ENCODE data around the gene WNT4. TPM values are rescaled to one million over a fixed set of nuclear protein-coding genes. Genes with fewer than 3 reads are reported as not detected.

Gene WNT4
- total RNA-seq, 1 experiment from 2014 or later = 0.70 TPM

- TF ChIP-seq RELA (CRISPR knock-in tag; IDR thresholded peaks at IDR 0.05; ENCODE audit: borderline replicate concordance) (no peak), ATF1 (CRISPR knock-in tag; IDR thresholded peaks at IDR 0.05) (no peak), PRRX2 (CRISPR knock-in tag; IDR thresholded peaks at IDR 0.05) (no peak), TEAD4 (CRISPR knock-in tag; IDR thresholded peaks at IDR 0.05) (no peak), JUN (CRISPR knock-in tag; IDR thresholded peaks at IDR 0.05) (no peak), SMAD4 (CRISPR knock-in tag; IDR thresholded peaks at IDR 0.05) (no peak), CDX4 (CRISPR knock-in tag; IDR thresholded peaks at IDR 0.05; ENCODE audit: borderline replicate concordance) (no peak), HMGA2 (CRISPR knock-in tag; IDR thresholded peaks at IDR 0.05) (no peak), GRHL2 (CRISPR knock-in tag; IDR thresholded peaks at IDR 0.05; ENCODE audit: insufficient replicate concordance, severe bottlenecking) (no peak)
- TF ChIP-seq, protein P1, sequence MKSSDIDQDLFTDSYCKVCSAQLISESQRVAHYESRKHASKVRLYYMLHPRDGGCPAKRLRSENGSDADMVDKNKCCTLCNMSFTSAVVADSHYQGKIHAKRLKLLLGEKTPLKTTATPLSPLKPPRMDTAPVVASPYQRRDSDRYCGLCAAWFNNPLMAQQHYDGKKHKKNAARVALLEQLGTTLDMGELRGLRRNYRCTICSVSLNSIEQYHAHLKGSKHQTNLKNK (CRISPR knock-in tag; IDR thresholded peaks at IDR 0.05) = no peak
- TF ChIP-seq, protein P2, sequence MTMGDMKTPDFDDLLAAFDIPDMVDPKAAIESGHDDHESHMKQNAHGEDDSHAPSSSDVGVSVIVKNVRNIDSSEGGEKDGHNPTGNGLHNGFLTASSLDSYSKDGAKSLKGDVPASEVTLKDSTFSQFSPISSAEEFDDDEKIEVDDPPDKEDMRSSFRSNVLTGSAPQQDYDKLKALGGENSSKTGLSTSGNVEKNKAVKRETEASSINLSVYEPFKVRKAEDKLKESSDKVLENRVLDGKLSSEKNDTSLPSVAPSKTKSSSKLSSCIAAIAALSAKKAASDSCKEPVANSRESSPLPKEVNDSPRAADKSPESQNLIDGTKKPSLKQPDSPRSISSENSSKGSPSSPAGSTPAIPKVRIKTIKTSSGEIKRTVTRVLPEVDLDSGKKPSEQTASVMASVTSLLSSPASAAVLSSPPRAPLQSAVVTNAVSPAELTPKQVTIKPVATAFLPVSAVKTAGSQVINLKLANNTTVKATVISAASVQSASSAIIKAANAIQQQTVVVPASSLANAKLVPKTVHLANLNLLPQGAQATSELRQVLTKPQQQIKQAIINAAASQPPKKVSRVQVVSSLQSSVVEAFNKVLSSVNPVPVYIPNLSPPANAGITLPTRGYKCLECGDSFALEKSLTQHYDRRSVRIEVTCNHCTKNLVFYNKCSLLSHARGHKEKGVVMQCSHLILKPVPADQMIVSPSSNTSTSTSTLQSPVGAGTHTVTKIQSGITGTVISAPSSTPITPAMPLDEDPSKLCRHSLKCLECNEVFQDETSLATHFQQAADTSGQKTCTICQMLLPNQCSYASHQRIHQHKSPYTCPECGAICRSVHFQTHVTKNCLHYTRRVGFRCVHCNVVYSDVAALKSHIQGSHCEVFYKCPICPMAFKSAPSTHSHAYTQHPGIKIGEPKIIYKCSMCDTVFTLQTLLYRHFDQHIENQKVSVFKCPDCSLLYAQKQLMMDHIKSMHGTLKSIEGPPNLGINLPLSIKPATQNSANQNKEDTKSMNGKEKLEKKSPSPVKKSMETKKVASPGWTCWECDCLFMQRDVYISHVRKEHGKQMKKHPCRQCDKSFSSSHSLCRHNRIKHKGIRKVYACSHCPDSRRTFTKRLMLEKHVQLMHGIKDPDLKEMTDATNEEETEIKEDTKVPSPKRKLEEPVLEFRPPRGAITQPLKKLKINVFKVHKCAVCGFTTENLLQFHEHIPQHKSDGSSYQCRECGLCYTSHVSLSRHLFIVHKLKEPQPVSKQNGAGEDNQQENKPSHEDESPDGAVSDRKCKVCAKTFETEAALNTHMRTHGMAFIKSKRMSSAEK (CRISPR knock-in tag; IDR thresholded peaks at IDR 0.05; ENCODE audit: borderline replicate concordance) = no peak
Observed at GRCh38 chr1:22123901-22124404, 18.9 kb downstream of the WNT4 start (continued).

DNA sequence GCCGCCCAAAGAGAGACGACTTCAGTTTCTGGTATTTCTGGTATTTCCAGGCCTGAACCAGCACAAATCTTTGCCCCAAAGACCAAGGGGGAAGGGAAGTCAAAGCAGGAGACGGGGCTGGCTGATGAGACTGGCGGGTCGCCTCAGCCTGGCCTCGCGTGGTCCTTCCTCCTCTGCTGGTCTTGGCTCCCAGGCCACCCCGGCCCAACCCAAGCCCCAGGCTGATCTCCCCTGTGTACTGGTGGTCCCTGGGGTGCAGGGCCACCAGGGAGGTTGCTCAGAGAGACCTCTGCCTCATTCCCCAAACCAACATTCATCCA lies 19.9 kb downstream of the WNT4 start:
- ChIA-PET POLR2A (interaction anchor here (0.5 kb wide), 1 partner anchor 23 kb away, joined by 3 read pairs; no protein-coding TSS in a partner anchor), CTCF (interaction anchor here (1.5 to 3.3 kb wide), 2 partner anchors 17 to 21 kb away, joined by 3 to 16 read pairs; no protein-coding TSS in a partner anchor)
- Mint-ChIP-seq H3K27ac (peak overlapping the region; percentile 57; the same call in 1 of the 2 replicates), H3K9me3 (no peaks in the 10 kb centered on the region), H3K4me3 (no peak overlapping the region), H3K4me1 (peaks cover 21% of the 10 kb centered on the region), H3K27me3 (ENCODE audit: low read depth) (no peaks in the 10 kb centered on the region), H3K36me3 (no peaks in the 10 kb centered on the region)
- DNase-seq (ENCODE audit: low spot score) (no peak), ATAC-seq (no peak)
- TF ChIP-seq GRHL2 (CRISPR knock-in tag; IDR thresholded peaks at IDR 0.05; ENCODE audit: insufficient replicate concordance, severe bottlenecking) (no peak), SOX15 (CRISPR knock-in tag; IDR thresholded peaks at IDR 0.05) (no peak), ZNF232 (CRISPR knock-in tag; IDR thresholded peaks at IDR 0.05) (no peak), ZBTB21 (CRISPR knock-in tag; IDR thresholded peaks at IDR 0.05; ENCODE audit: borderline replicate concordance) (no peak), ESRRA (CRISPR knock-in tag; IDR thresholded peaks at IDR 0.05; ENCODE audit: borderline replicate concordance) (no peak), ZNF423 (CRISPR knock-in tag; IDR thresholded peaks at IDR 0.05) (no peak), NR3C1 (CRISPR knock-in tag; conservative IDR thresholded peaks at IDR 0.05; ENCODE audit: low read depth) (no peak), CREB1 (CRISPR knock-in tag; IDR thresholded peaks at IDR 0.05) (no peak), ZNF671 (CRISPR knock-in tag; IDR thresholded peaks at IDR 0.05) (no peak), ZBTB43 (CRISPR knock-in tag; IDR thresholded peaks at IDR 0.05) (no peak), FOXJ3 (CRISPR knock-in tag; IDR thresholded peaks at IDR 0.05; ENCODE audit: borderline replicate concordance) (no peak), CBFB (CRISPR knock-in tag; IDR thresholded peaks at IDR 0.05; ENCODE audit: low read depth) (no peak), NFE2L1 (CRISPR knock-in tag; IDR thresholded peaks at IDR 0.05) (no peak), ZNF219 (CRISPR knock-in tag; IDR thresholded peaks at IDR 0.05; ENCODE audit: borderline replicate concordance) (no peak)
- TF ChIP-seq, protein P3, sequence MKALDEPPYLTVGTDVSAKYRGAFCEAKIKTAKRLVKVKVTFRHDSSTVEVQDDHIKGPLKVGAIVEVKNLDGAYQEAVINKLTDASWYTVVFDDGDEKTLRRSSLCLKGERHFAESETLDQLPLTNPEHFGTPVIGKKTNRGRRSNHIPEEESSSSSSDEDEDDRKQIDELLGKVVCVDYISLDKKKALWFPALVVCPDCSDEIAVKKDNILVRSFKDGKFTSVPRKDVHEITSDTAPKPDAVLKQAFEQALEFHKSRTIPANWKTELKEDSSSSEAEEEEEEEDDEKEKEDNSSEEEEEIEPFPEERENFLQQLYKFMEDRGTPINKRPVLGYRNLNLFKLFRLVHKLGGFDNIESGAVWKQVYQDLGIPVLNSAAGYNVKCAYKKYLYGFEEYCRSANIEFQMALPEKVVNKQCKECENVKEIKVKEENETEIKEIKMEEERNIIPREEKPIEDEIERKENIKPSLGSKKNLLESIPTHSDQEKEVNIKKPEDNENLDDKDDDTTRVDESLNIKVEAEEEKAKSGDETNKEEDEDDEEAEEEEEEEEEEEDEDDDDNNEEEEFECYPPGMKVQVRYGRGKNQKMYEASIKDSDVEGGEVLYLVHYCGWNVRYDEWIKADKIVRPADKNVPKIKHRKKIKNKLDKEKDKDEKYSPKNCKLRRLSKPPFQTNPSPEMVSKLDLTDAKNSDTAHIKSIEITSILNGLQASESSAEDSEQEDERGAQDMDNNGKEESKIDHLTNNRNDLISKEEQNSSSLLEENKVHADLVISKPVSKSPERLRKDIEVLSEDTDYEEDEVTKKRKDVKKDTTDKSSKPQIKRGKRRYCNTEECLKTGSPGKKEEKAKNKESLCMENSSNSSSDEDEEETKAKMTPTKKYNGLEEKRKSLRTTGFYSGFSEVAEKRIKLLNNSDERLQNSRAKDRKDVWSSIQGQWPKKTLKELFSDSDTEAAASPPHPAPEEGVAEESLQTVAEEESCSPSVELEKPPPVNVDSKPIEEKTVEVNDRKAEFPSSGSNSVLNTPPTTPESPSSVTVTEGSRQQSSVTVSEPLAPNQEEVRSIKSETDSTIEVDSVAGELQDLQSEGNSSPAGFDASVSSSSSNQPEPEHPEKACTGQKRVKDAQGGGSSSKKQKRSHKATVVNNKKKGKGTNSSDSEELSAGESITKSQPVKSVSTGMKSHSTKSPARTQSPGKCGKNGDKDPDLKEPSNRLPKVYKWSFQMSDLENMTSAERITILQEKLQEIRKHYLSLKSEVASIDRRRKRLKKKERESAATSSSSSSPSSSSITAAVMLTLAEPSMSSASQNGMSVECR (CRISPR knock-in tag; IDR thresholded peaks at IDR 0.05; ENCODE audit: borderline replicate concordance) = no peak

Measured in WTC11 (cell line).